Measurements from ENCODE around the gene ATP6V1C2. TPM values are rescaled to one million over a fixed set of nuclear protein-coding genes. Genes with fewer than 3 reads are reported as not detected.

The ATP6V1C2 gene
- total and polyA plus RNA-seq, 2 of the 4 experiments (the other 2 are of a cell fraction) = not detected

DNA sequence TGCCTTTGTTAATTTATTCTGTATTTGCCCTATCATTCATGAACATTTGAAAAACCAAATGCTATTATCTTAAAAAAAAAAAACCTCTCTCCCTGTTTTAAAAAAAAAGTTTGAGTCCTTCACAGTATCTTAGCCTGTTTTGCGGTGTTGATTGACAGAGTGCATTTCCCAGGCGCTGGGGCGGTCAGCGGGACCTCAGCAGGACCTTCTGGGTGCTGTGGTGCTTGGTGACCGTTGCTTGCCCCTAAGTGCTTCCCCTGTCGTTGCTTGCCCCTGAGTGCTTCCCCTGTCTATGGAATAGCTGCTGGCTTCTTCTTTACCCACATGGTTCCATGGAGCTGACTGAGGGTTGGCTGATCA lies 12.1 kb downstream of the ATP6V1C2 start:
- H3K56ac ChIP-seq (ENCODE audit: extremely low read depth, insufficient read depth, low read length) = no peak overlapping the region
- H3K4ac ChIP-seq (ENCODE audit: low read depth, low read length) = no peak overlapping the region
- H3K27me3 ChIP-seq (ENCODE audit: control insufficient read depth, insufficient read depth, low read length) = peaks cover 32% of the 10 kb centered on the region
- H2BK120ac ChIP-seq (ENCODE audit: low read depth, low read length) = no peak overlapping the region
- H3K4me3 ChIP-seq (ENCODE audit: insufficient read depth, low read depth, low read length) = no peak overlapping the region
- H2BK15ac ChIP-seq (ENCODE audit: low read depth, low read length) = no peak overlapping the region
- no peaks in the 10 kb centered on the region for H3K4me1 ChIP-seq (ENCODE audit: control insufficient read depth, insufficient read depth, low read length)
- H3K14ac ChIP-seq (replicated peaks; ENCODE audit: low read depth, low read length) = no peak overlapping the region
- H3K9me1 ChIP-seq (ENCODE audit: insufficient read depth, low read length) = no peaks in the 10 kb centered on the region
- no peak overlapping the region for H2AK5ac ChIP-seq (ENCODE audit: low read depth, low read length)
- H2BK20ac ChIP-seq (ENCODE audit: low read depth, low read length) = no peak overlapping the region
- in situ Hi-C loops (cut with MboI; ENCODE audit: low sequenced_read_pairs) (no loop called here), dilution Hi-C loops (cut with HindIII; ENCODE audit: low sequenced_read_pairs, unreplicated experiment) (no loop called here), intact Hi-C loops (cut with micrococcal nuclease) (no loop called here)
- no peak for DNase-seq
- no peak overlapping the region for H3K9ac ChIP-seq (ENCODE audit: low read depth, low read length)
- H2AFZ ChIP-seq (replicated peaks; ENCODE audit: low read length, poor library complexity) = no peak overlapping the region
- no peaks in the 10 kb centered on the region for H3K79me1 ChIP-seq (ENCODE audit: low read depth in 1 of 2, low read length in 2 of 2)
- ChIA-PET POLR2A (ENCODE audit: unreplicated experiment) (no interaction called here), CTCF (interaction anchor here (0.7 to 1.0 kb wide), 2 partner anchors 9 to 15 kb away, joined by 3 read pairs; no protein-coding TSS in a partner anchor)
- no peak overlapping the region for H2AK9ac ChIP-seq (replicated peaks; ENCODE audit: low read depth, low read length, poor library complexity)
- H3K36me3 ChIP-seq (ENCODE audit: control insufficient read depth, insufficient read depth, low read length) = no peaks in the 10 kb centered on the region
- no peak for ATAC-seq (ENCODE audit: low read depth)
- no peak overlapping the region for H4K8ac ChIP-seq (ENCODE audit: low read depth in 2 of 2, low read length in 2 of 2)
- no peaks in the 10 kb centered on the region for H3K9me3 ChIP-seq (ENCODE audit: control insufficient read depth, insufficient read depth, low read length)
- no peak overlapping the region for H4K5ac ChIP-seq (ENCODE audit: low read depth, low read length)
- H3K23ac ChIP-seq (ENCODE audit: low read depth, low read length) = no peak overlapping the region
- no peak overlapping the region for H4K91ac ChIP-seq (ENCODE audit: insufficient read depth, low read depth, low read length)
- no peak overlapping the region for H2BK5ac ChIP-seq (ENCODE audit: low read depth, low read length, poor library complexity, severe bottlenecking)
- no TSS peak for BruUV-seq (replicated peaks)
- WGBS, 2 experiments (ENCODE audit: extremely low coverage in 2 of 2, insufficient read length in 1 of 2) = no CpG with 5 or more reads among the region's 6 CpGs
- H4K20me1 ChIP-seq (ENCODE audit: insufficient read depth, low read length) = no peaks in the 10 kb centered on the region
- no peak for TF ChIP-seq MXI1 (IDR thresholded peaks at IDR 0.05; ENCODE audit: borderline replicate concordance, low read depth, low read length)
- no peak for TF ChIP-seq POLR2A (IDR thresholded peaks at IDR 0.05; ENCODE audit: low read depth, low read length)
- no peak for TF ChIP-seq BHLHE40 (IDR thresholded peaks at IDR 0.05; ENCODE audit: low read depth, low read length)
- no peak for TF ChIP-seq FOS (IDR thresholded peaks at IDR 0.05; ENCODE audit: low read depth, low read length)
- no peak for TF ChIP-seq RAD21 (IDR thresholded peaks at IDR 0.05; ENCODE audit: low read length)
- no peak for TF ChIP-seq CEBPB (IDR thresholded peaks at IDR 0.05; ENCODE audit: low read depth, low read length)
- H3K4me2 ChIP-seq (ENCODE audit: low read depth, low read length) = no peak overlapping the region
- H3K27ac ChIP-seq (ENCODE audit: insufficient read depth, low read length) = no peak overlapping the region
- H3K18ac ChIP-seq (ENCODE audit: low read depth, low read length) = no peak overlapping the region
